Stromal cell of bone marrow (primary cell): ENCODE data around the gene PPP6R2.
"Not testable (repeated sequence)": the region's sequence is repeated elsewhere in the genome, so short reads cannot be mapped to it uniquely, and the experiment has no call there.

Experiments used
- DNase-seq: peaks from one replicate; pipeline ENCODE4 v3.0.0-alpha.2; 2012; ENCODE audit warnings: low read depth

PPP6R2 gene

GRCh38 chr22:50398831-50399648, 55.9 kb downstream of the PPP6R2 start:
- DNase-seq: no peak

GRCh38 chr22:50399751-50400331, 56.7 kb downstream of the PPP6R2 start:
- DNase-seq: no peak

GRCh38 chr22:50400406-50400805, 57.3 kb downstream of the PPP6R2 start:
- DNase-seq: no peak

- no peak for DNase-seq
Observed at GRCh38 chr22:50400931-50401330, 57.8 kb downstream of the PPP6R2 start.

DNA sequence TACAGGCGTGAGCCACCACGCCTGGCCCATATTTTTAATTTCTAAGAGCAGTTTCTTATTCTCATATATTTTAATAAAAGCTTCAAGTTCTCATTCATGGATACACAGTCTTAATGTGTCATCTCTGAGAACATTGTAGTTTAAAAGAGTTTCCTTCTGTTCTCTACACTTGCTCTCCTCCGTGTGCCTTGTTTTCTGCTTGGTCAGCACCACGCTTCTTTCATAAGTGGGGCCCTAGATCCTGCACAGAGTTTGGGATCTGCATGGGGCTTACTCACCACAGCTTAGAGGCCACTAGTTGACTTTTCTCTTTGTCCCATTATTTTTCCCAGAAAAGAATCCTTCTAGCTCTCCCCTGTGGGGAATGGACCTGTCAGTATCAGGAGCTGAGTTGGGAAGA, 58.8 kb downstream of the PPP6R2 start:
- DNase-seq: no peak

DNA sequence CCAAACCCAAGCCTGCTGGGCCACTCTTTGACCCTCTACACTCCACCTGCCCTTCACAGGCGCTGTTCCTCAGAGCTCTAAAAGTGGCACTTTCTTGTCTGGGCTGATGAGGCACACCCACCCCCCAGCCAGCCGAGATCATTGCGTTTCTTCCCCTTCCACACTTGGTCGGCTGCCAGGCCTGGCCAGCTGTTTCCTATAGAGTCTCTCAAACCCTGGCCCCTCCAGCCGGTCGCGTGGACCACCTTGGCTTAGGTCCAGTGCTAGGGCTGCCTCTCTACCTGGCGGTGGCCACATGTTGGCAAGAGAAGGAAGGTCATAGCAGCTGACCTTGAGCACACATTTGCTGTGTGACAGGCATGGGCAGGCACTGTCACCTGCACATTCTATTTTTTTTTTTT, 60.6 kb downstream of the PPP6R2 start:
- DNase-seq: no peak

DNA sequence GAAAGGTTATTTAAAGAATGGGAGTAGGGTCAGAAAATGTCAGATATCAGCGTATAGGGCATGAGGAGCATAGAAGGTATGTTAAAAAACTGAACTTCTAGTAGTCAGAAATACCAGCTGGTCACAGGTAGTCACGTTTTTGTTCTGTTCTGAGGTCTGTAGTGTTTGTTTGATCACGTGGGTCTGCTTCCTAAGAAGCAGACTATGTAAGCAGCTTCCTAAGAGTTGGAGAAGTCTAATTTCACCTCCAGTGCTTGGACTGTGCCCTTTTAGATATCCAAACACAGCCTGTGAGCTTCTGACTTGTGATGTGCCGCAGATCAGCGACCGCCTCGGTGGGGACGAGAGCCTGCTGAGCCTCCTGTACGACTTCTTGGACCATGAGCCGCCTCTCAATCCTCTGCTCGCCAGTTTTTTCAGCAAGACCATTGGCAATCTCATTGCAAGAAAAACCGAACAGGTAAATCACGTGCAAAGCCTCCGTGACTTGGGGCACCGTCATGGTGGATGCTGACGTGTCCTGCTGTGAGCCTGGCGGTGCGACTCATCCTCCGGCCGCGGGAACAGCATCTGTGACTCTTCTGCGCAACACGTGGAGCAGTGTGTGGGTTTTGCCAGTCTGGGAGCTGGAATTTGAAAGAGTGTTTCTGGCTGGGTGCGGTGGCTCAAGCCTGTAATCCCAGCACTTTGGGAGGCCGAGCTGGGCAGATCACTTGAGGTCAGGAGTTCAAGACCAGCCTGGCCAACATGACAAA, 63.5 kb downstream of the PPP6R2 start:
- DNase-seq: no peak

- DNase-seq: no peak
Observed at GRCh38 chr22:50408311-50408710, 65.2 kb downstream of the PPP6R2 start.

- DNase-seq: not testable (repeated sequence)
Observed at GRCh38 chr22:50408954-50409353, 65.8 kb downstream of the PPP6R2 start.

DNA sequence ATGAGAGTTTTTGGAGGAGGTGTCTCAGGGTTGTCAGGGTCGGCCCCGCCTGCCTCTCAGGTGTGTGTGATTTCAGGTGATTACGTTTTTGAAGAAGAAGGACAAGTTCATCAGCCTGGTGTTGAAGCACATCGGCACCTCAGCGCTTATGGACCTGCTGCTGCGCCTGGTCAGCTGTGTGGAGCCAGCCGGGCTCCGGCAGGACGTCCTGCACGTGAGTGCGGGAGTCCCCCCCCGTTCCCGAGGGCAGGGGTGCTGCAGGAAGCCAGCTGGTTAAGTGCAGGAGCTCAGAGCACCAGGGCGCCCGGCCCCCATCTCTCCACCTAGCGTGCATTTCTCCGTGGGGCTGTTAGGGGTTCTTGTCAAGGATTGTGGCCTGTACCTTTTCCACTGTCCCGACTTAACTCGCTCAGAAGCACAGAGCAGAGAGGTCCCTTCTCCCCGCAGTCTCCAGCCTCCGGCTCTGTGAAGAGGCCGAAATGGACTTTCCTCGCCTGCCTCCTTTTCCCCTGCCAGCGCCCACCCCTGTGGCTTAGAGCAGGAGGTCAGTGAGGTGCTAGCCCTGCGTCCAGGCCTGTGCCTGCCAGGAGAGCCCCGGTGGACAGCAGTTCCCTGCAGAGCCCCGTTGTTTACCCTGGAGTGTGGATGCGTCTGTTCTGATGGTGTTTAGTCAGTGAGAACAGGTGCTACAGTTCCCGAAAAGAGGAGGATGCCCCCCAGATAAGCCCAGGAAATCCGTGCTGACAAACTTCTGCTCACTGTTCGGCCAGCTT, 71.5 kb downstream of the PPP6R2 start:
- DNase-seq: no peak

DNA sequence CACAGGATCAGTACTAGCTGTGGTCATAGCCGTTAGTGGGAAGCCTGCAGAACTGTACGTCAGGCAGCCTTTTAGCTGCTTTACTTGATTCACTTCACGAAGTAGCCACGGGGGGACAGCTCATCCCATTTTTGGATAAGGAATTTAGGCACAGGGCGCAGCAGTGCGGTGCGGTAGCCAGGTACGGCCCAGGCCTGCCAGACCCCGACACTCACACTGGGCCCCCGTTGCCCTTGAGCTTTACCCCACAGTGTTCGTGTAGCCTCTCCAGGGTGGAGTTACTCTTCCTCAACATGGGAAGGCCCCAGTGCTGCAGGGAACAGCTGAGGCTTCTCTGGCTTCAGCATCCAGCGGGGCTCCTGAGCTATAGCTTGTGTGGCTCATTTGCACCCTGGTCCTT, 72.3 kb downstream of the PPP6R2 start:
- no peak for DNase-seq

DNA sequence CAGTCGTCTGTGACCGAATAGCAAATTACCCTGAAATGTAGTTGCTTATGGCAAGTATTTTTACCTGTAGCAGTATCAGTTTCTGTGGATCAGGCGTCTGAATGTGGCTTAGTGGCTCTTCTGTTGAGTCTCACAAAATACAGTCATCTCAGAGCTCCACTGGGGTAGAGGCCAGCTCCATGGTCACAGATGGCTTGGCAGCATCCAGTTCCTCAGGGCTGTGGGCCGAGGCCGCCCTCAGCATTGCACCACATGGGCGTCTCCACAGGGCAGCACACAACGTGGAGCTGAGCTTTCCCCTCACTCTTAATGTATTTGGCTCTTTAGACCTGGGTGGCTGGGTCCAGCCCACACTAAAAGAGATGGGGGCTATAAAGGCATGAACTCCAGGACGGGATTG, 73.9 kb downstream of the PPP6R2 start:
- DNase-seq: no peak

DNA sequence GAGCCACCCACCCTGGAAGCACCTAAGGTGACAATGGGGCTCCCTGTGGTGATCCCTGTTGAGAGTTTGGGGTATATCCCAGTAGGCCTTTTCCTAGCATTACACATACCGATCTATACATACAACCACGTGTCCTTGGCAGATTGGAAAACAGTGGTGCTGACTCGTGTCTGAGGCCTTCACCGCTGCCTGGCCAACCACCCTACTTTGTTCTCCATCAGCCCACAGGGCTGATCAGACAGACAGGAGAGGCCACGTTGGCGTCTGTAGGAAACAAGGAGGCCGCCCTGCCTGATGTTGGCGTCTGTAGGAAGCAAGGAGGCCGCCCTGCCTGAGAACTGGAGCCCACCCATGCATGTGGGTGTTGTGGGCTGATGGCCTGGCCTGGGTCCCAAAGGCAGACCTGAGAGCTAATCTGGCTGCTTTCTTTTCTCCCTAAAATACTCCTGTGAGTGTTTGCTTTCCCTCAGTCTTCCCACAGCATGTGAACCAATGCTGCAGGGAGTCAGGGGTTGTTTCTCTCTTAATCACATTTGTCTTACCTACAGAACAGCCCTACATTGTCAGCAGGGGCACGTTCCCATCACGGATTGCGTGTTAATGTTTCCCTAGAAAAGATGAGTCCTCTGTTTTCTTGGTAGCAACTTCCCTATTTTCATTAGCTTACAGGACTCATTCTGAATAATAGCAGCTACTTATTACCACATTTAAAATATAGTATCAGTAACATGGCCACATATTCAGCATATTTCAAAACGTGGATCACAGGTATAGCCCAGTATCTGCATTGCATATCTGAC, 74.5 kb downstream of the PPP6R2 start:
- no peak for DNase-seq

DNA sequence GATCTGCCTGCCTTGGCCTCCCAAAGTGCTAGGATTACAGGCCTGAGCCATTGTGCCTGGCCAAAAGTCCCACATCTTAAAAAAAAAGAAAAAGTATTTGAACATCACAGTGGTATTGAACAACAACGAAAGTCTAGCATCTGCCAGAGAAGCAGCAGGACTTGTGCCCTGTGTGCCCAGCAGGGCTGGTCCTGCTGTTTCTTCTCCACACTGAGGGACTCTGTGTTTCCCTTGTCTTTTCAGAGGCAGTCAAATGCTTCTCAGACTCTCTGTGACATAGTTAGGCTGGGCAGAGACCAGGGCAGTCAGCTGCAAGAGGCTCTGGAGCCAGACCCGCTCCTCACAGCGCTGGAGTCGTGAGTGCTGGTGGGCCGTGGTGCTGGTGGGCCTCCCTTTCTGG, 75.5 kb downstream of the PPP6R2 start:
- DNase-seq: no peak

DNA sequence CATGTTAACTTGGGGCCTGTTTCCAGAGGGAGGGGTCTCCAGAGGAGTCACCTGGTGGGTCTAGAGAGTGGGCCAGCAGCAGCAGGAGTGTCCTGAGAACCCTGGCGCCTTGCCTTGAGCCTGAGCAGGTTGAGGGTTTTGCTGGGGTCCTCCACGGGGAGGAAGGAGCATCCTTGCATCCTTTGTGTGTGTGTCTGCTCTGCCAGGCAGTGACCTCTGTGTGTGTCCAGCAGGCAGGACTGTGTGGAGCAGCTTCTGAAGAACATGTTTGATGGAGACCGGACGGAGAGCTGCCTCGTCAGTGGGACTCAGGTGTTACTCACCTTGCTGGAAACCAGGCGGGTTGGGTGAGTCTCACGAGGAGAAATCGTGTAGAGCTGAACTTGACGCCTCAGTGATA, 76.0 kb downstream of the PPP6R2 start:
- DNase-seq: no peak

DNA sequence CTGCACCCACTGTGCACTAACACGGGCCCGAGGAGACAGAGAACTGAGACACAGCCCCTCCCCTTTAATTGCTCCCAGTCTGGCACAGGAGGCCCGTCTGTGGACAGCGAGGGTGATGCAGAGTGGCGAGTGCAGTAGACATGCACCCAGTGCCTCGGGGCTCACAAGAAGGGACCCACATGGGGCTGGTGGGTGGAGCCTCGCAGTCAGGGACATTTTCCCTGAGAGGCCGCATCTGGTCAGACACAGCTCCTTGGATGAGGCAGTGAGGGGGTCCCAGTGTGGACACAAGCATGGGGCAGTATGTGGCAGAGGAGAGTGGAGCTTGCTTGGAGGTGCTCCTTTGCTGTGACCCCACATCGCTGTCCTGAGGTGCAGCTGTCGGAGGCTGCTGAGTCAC, 76.9 kb downstream of the PPP6R2 start:
- DNase-seq: no peak

DNA sequence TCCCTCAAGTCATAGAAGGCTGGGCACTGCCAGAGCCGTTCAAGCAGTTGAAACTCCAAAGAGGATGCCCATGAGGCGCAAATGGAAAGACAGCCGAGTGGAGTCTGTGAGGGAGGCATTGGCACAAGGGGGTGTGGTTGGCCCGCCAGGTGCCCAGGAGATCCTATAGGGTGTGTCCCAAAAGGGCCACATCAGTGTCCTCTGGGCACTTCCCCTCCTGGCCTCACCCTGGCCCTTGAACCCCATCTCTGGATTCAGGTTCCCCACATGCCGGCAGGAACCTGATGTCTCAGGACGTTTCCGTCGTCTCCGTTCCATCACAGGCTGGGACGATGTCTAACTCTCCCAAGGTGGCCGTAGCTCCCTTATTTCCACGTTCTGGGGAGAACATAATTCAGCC, 77.5 kb downstream of the PPP6R2 start:
- no peak for DNase-seq

- no peak for DNase-seq
Observed at GRCh38 chr22:50422046-50422445, 78.9 kb downstream of the PPP6R2 start.

DNA sequence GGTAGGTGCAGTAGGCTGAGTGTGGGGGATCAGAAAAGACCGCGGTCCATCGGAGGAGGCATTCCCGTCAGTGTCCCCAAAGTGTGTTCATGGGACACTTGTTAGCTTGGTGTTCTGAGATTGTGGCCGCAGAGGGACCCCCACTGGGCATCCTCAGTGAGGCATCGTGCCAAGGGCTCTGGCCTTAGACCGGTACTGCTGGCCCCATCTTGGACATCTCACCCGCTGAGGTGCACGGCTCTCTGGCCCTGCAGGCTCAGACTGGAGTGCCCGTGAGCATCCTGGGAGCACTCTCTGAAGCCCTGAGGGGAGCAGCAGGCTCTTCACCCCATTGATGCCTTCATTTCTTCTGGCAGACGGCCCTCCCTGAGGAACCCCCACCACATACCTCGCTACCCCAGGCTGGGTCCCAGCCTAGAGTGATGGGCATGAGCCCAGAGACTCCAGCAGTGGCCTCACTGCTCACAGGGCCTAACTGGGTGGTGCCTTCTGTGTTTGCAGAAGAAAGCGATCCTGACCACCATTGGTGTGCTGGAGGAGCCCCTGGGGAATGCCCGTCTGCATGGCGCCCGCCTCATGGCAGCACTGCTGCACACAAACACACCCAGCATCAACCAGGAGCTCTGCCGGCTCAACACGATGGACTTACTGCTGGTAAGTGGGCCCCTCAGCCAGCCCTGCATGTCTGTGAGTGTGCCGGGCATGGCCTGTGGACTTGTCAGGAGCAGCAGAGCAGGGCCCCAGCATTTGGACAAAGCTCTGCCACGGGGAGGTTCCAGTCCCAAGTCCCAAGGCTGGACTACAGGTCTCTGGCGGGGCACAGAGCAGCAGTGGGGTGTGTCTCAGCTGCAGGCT, 80.1 kb downstream of the PPP6R2 start:
- DNase-seq: no peak

DNA sequence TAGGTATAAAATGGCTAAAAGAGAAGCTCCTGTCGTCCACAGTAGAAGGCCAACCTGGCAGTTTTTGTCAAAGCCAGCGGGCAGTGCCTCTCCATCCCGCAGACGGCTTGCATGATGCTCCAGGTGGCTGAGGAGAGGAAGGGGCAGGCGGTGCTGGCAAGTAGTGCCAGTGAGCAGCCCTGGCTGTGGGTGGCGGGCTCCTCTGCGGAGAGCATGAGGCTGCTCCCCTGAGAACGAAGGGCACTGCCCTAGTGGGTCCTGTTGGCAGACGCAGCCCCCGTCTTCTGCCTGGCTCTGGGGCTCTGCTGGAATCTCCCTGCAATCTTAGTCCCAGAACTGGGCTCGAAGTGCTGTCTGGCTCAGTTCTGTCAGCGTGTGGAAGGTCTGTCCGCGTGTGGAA, 80.8 kb downstream of the PPP6R2 start:
- no peak for DNase-seq
